ENCODE data around the gene CSGALNACT2. TPM values are rescaled to one million over a fixed set of nuclear protein-coding genes. Genes with fewer than 3 reads are reported as not detected.

The CSGALNACT2 gene
- total and polyA plus RNA-seq, 9 of the 15 experiments (the other 6 are each of a cell fraction or from before 2014, with no cell fraction given): 1.4 to 7.3 (median 3.5) TPM

- TF ChIP-seq ARID4B (CRISPR knock-in tag; IDR thresholded peaks at IDR 0.05) (no peak; the same call in 1 of the 2 replicates), POLR2AphosphoS5 (IDR thresholded peaks at IDR 0.05; ENCODE audit: control insufficient read depth, insufficient read depth, low read depth, low read length) (no peak), HSF4 (CRISPR knock-in tag; IDR thresholded peaks at IDR 0.05; ENCODE audit: borderline replicate concordance) (no peak), CAMTA2 (CRISPR knock-in tag; conservative IDR thresholded peaks at IDR 0.05) (0 out of 2 replicates have a peak, but pooled peaks have one; percentile 69), ZNF780A (CRISPR knock-in tag; IDR thresholded peaks at IDR 0.05) (no peak), U2AF1 (optimal IDR thresholded peaks at IDR 0.05; ENCODE audit: low read depth, low read length) (no peak), RNF2 (IDR thresholded peaks at IDR 0.05) (0 out of 2 replicates have a peak, but pooled peaks have one; percentile 3), TCF15 (CRISPR knock-in tag; IDR thresholded peaks at IDR 0.05) (no peak), SRF (CRISPR knock-in tag; IDR thresholded peaks at IDR 0.05) (no peak), SNAPC5 (CRISPR knock-in tag; IDR thresholded peaks at IDR 0.05) (no peak), RBM17 (IDR thresholded peaks at IDR 0.05; ENCODE audit: borderline replicate concordance, low read depth, low read length) (no peak), TFAP4 (CRISPR knock-in tag; IDR thresholded peaks at IDR 0.05; ENCODE audit: borderline replicate concordance) (peak; percentile 61; the same call in 1 of the 2 replicates), ATF4 (CRISPR knock-in tag; IDR thresholded peaks at IDR 0.05) (no peak), RBM25 (IDR thresholded peaks at IDR 0.05; ENCODE audit: low read depth, low read length, severe bottlenecking) (no peak), SP1 (CRISPR knock-in tag; IDR thresholded peaks at IDR 0.05) (no peak), GABPA (tag; conservative IDR thresholded peaks at IDR 0.05; ENCODE audit: low read depth) (peak; percentile 95), TEAD4 (IDR thresholded peaks at IDR 0.05; ENCODE audit: low read length) (no peak), TEAD4 (CRISPR knock-in tag; IDR thresholded peaks at IDR 0.05; ENCODE audit: borderline replicate concordance) (no peak), FOXK1 (CRISPR knock-in tag; IDR thresholded peaks at IDR 0.05; ENCODE audit: borderline replicate concordance) (no peak), ETV1 (tag; conservative IDR thresholded peaks at IDR 0.05; ENCODE audit: low read depth) (peak; percentile 48; the same call in 1 of the 2 replicates), POLR2A (conservative IDR thresholded peaks at IDR 0.05) (peak; percentile 59; the same call in 1 of the 2 replicates), MTA3 (IDR thresholded peaks at IDR 0.05; ENCODE audit: borderline replicate concordance) (0 out of 2 replicates have a peak, but pooled peaks have one; percentile 32)
These were observed at the start of gene CSGALNACT2 (continued) for GRCh38 chr10:43138021-43138756.
